AG04449 (cell line): ENCODE results near the gene PHYKPL.

ENCODE experiments used
- CTCF ChIA-PET: fragments of 350-600 bp; formaldehyde crosslinking; extraction: SDS; loops from one replicate; lab custom pipeline; 2021; ENCODE audit warnings: antibody characterized with exemption; lab: Yijun Ruan, JAX
- POLR2A ChIA-PET: fragments of 400-600, 350-600 bp; formaldehyde crosslinking; extraction: SDS; loops from one replicate; lab custom pipeline; 2020; ENCODE audit warnings: antibody characterized with exemption, inconsistent platforms; lab: Yijun Ruan, JAX
- DNase-seq: peaks from one replicate; pipeline ENCODE4 v3.0.0-alpha.2; 2010; ENCODE audit warnings: low read depth, low spot score
- H3K4me3 ChIP-seq: 2 replicates; pipeline ENCODE4 v1.5.1; 2011; ENCODE audit warnings: low read depth, mild to moderate bottlenecking, control low read depth, low read length
- TF ChIP-seq, protein P1 (sequence below): IDR thresholded peaks from one replicate; pipeline ENCODE4 v1.5.1; 2011; ENCODE audit warnings: mild to moderate bottlenecking, moderate library complexity, low read length, control low read depth, inconsistent platforms; ENCODE audit not compliant: insufficient read depth; ENCODE audit errors: missing control alignments

PHYKPL gene

DNA sequence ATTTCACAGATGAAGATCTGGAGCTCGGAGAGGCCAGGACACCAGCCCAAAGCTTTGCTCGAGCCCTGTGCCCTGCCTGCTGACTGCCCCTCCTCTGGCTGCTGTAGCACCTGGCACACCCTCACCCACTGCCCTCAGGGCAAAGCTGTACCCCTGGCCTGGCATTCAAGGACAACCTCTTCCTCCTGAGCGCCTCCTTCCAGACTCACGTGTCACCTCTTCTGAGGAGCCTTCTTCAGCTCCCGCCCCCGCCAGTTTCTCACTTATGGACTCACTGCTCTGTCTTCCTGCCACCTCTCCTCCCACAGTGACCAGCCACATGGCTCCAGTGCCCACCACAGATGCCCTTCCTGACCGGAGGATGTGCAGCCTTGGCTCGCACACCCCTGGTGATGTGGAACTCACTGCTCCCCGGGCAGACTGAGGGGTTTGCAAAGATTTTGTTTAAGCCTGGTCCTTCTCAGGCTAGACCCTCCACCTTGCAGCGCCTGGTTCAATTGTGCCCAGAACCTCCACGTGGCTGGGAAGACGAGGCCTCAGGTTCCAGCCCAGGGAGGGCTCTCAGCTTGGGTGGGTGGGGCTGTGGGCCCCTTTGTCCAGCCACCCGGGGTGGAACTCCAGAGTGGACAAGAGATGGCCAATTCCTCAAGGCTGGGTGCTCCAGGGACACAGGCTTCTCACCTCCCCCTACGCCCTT is 46.6 kb upstream of the PHYKPL start:
- H3K4me3 ChIP-seq: no peak overlapping the region
- no peak for DNase-seq
- ChIA-PET CTCF (interaction anchor here (0.6 to 1.5 kb wide), 4 partner anchors 22 to 315 kb away, joined by 3 to 5 read pairs (median 4); no protein-coding TSS in a partner anchor), POLR2A (no interaction called here)
- TF ChIP-seq, protein P1, sequence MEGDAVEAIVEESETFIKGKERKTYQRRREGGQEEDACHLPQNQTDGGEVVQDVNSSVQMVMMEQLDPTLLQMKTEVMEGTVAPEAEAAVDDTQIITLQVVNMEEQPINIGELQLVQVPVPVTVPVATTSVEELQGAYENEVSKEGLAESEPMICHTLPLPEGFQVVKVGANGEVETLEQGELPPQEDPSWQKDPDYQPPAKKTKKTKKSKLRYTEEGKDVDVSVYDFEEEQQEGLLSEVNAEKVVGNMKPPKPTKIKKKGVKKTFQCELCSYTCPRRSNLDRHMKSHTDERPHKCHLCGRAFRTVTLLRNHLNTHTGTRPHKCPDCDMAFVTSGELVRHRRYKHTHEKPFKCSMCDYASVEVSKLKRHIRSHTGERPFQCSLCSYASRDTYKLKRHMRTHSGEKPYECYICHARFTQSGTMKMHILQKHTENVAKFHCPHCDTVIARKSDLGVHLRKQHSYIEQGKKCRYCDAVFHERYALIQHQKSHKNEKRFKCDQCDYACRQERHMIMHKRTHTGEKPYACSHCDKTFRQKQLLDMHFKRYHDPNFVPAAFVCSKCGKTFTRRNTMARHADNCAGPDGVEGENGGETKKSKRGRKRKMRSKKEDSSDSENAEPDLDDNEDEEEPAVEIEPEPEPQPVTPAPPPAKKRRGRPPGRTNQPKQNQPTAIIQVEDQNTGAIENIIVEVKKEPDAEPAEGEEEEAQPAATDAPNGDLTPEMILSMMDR: no peak

DNA sequence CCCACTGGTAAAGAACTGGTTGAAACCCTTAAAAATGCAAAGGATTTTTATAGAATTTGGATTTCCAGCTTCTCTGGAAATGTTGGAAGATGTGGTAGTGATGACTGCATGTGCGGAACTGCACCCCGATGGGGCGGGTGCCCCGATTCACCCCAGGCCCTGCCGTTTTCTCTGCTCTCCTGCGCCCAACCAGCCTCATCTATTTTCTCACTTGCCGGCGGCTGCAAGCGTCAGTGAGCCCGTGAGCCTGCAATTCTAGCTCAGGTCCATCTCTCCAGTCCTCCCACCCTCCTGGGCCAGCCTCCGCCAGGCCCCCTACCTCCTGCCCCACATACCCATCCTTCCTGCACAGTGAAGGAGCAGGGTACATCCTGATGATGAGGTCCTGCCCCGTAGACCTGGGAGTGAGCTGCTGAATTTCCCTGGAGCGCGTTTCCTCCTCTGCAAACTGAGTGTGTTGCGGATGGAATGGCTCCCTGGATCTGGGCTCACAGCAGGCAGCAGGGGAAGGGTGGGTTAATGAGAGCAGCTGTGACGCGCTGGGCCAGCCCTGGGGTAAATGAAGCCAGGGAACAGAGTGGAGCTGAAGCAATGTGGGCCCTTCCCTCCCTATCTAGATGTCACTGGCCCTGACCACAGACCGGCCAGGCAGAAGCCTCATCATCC is 45.9 kb upstream of the PHYKPL start:
- ChIA-PET CTCF (interaction anchor here (0.6 kb wide), 1 partner anchor 124 kb away, joined by 3 read pairs; no protein-coding TSS in a partner anchor), POLR2A (no interaction called here)
- TF ChIP-seq, protein P1: no peak
- DNase-seq: no peak
- no peak overlapping the region for H3K4me3 ChIP-seq

DNA sequence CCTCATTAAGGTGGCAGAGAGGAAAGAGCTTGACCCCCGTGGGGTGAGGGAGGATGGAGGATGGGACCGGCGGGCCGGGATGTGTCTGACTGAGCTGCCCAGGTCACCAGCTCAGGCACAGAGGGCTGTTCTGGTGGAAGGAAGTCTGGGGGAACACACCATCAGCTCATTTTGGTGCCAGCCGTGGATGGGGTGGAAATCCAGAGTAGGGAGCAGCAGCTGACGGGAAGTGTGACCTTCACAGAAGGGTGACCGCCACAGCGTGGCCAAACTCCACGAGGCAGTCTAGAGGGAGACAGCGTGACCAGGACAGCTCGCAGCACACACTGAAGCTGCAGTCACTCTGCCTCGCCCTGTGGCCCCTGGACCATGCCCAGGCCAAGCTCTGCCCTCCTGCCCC is 45.3 kb upstream of the PHYKPL start:
- DNase-seq: no peak
- TF ChIP-seq, protein P1: no peak
- no peak overlapping the region for H3K4me3 ChIP-seq
- ChIA-PET POLR2A (no interaction called here), CTCF (no interaction called here)

DNA sequence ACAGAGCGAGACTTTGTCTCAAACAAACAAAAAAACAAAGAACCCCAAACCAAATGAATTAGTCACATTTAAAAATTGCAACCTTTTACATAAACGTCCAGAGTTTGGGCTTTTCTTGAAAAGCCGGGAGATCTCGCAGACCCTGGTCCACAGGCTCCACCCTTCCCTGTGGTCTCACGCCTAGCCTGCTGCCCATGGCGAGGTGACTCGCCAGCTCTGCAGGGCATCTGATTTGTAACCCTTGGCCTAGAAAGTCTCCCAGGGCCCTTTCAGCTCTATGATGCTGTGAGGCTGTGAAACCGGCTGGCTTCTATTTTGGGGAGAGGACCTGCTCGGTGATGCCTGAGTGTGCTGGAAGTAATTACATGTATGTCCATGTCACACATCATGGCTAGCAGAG is 44.7 kb upstream of the PHYKPL start:
- CTCF ChIA-PET: no interaction called here
- TF ChIP-seq, protein P1: no peak

DNA sequence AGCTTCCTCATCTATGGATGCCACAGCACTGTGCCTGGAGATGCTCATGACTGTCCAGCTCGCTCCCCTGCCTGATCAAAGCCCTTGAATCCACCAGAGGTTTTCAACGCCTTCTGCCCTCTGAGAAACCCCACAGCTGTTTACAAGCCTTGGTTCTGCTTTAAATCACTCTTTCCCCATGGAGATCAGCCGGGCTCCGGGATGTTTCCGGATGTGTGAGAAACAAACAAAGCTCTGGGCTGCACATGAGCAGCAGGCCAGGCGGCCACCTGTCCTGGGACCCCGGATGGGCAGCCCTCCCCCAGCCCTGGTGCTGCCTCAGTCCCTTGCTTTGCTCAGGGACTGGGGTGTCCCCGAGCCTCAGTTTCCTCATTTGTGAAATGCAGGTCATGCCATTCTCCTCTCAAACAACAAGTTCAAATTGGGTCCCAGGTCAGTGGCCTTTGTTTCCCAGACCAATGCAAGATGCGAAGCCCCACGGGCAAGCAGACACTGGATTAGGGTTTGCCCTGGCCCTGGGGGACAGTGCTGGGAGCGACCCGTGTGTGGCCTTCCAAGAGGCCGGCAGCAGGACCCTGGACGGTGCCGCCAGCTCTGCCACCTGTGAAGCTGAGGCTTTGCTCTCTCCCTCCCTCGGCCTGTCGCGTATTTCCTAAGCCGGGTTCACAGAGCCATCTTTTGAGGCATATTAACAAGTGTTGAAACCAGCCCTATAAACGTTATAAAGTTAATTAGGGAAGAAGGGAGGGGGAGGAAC is 42.4 kb upstream of the PHYKPL start:
- no peak for DNase-seq
- H3K4me3 ChIP-seq: no peak overlapping the region
- ChIA-PET POLR2A (no interaction called here), CTCF (interaction anchor here (1.2 kb wide), 1 partner anchor 9 kb away, joined by 4 read pairs; no protein-coding TSS in a partner anchor)
- TF ChIP-seq, protein P1: no peak

More for the DNA sequence above, 44.7 kb upstream of the PHYKPL start:
- no peak overlapping the region for H3K4me3 ChIP-seq
- POLR2A ChIA-PET: no interaction called here
- DNase-seq: no peak
